Fibroblast of the aortic adventitia (primary cell): ENCODE data around the gene AHNAK2. TPM values are rescaled to one million over a fixed set of nuclear protein-coding genes. Genes with fewer than 3 reads are reported as not detected.

Experiments
- DNase-seq: peaks from one replicate; pipeline ENCODE4 v3.0.0-alpha.2; 2010; ENCODE audit warnings: low read depth
- H3K4me3 ChIP-seq: 2 replicates; pipeline ENCODE4 v1.5.1; 2011; ENCODE audit warnings: low read depth, mild to moderate bottlenecking, control low read depth, low read length, moderate library complexity
- CTCF ChIP-seq: IDR thresholded peaks from 2 replicates; pipeline ENCODE4 v1.5.1; 2011; ENCODE audit warnings: mild to moderate bottlenecking, low read length, control low read depth, inconsistent platforms; ENCODE audit not compliant: insufficient read depth
- total RNA-seq: library from RNA; depleted of rRNA; stranded (reverse); fragments of >200 nt; gene quantifications from 2 replicates; pipeline ENCODE4 v1.2.3, GENCODE V29; 2012; ENCODE audit warnings: low replicate concordance

AHNAK2 gene
- total RNA-seq, 1 donor = 164 TPM

DNA sequence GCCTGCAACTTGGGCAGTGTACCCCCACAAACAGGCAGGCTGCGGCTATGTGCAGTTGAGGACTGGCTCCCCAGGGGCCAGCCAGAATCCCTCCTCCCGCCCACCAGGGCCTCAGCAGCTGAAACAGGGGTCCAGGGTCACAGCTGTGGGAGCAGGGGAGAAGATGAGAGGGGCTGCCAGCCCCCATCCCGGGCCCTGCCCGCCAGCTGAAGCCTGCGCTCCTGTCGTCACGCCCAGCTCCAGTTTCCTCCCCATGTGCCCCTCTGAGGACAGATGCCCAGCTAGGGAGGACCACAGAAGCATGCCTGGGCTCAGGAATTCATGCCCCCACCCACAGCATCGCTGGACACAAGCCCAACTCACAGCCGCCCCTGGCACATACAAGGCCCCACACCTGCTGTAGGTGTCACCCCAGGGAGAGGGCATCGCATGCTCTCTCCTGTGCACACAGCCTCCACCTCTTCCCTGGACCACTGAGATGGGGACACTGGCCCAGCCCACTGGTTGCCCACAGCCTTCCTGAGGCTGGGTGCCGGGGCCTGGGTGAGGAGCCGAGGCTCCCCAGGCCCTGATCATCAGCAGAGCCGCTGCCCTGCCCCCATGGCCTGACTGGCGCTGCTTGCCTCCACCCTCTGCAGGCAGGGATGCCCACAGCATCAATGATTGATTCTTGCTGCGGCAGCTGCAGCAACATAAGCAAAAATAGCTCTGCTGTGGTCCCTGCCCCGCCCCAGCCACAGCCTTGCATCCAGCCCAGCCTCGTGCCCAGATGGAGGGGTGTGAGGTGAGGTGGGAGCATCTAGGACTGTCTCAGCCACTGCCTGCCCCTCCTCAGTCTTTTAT is 3.7 kb upstream of the AHNAK2 start:
- no peak overlapping the region for H3K4me3 ChIP-seq
- DNase-seq = no peak
- no peak for TF ChIP-seq CTCF

- DNase-seq = no peak
- no peak for TF ChIP-seq CTCF
- no peak overlapping the region for H3K4me3 ChIP-seq
These were observed 2.7 kb upstream of the AHNAK2 start for GRCh38 chr14:104980611-104981531.

- DNase-seq = peak; percentile 22
- TF ChIP-seq CTCF = no peak
- no peak overlapping the region for H3K4me3 ChIP-seq
These were observed 1.8 kb upstream of the AHNAK2 start for GRCh38 chr14:104979758-104980610.

GRCh38 chr14:104978746-104979691 is 845 bp upstream of the AHNAK2 start:
- no peak for DNase-seq
- H3K4me3 ChIP-seq = peak overlapping the region; percentile 46
- no peak for TF ChIP-seq CTCF

DNA sequence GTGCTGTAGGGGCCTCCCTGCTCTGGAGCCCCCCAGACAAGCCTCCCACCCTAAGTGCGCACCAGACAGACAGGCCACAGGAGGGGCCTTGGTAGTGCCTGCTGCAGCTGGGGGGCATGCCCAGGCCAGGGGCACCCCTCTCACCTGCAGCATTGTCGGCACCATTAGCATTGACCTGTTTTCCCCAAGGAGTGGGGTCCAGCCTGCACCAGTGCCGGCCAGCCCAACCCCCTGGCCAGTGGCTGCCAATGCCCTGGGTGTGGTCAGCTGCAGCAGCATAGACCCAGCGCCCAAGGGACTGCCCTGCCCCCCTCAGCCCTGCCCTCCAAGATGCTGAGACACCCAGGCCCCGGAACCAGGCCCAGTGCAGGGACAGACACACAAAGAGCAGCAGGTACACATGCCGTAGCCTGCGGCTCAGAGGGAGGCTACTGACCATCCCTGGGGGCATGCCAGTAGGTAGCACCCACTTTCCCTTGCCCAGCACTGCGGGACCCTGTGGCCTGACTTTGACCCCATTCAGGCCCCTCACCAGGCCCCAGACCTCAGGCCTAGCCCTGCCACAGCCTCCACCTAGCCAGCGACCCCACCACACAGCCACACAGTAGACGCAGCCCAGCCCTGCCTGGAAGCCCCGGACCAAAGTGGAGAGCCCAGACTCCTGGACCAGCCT is 1.0 kb downstream of the AHNAK2 start:
- H3K4me3 ChIP-seq = peak overlapping the region; percentile 68
- DNase-seq = no peak
- no peak for TF ChIP-seq CTCF
